ENCODE measurements around the gene TNIK.

- TF ChIP-seq POLR2A (IDR thresholded peaks at IDR 0.05) (no peak), CTCF (IDR thresholded peaks at IDR 0.05) (no peak)
These were observed 112.7 kb downstream of the TNIK start for GRCh38 chr3:171347301-171348039.
